PC-9 (cell line): Measurements from ENCODE around the gene COG5. TPM values are rescaled to one million over a fixed set of nuclear protein-coding genes. Genes with fewer than 3 reads are reported as not detected.

Experiments used
- BruUV-seq: library from RNA; stranded (reverse); fragments of 400-500 nt; replicated peaks from 2 replicates; lab custom pipeline; 2021; lab: Mats Ljungman, UMichigan
- CTCF ChIA-PET: fragments of 300-600 bp; sonication (Branson Sonifier 250); formaldehyde crosslinking; loops from one replicate; lab custom pipeline; 2022; ENCODE audit warnings: antibody characterized with exemption; lab: Charles Lee
- POLR2A ChIA-PET: fragments of 300-600 bp; sonication (Branson Sonifier 250); formaldehyde crosslinking; loops from one replicate; lab custom pipeline; 2022; ENCODE audit warnings: antibody characterized with exemption; ENCODE audit not compliant: unreplicated experiment; lab: Charles Lee
- DNase-seq, 2 experiments: peaks; one replicate each; pipeline versions ENCODE4 v3.0.0 to v3.0.0-alpha.2; 2015 to 2022; ENCODE audit warnings: mixed read lengths in 1 of 2
- H2AFZ ChIP-seq: fragments of 200-600 bp; sonication (generic); 2 replicates; pipeline ENCODE4 v1.8.1; 2017; ENCODE audit warnings: antibody characterized with exemption
- H3F3A ChIP-seq: fragments of 200-600 bp; sonication (generic); 2 replicates; pipeline ENCODE4 v1.8.1; 2017; ENCODE audit warnings: antibody characterized with exemption, mild to moderate bottlenecking, low read depth; ENCODE audit not compliant: insufficient read depth
- H3K27ac ChIP-seq: fragments of 200-600 bp; sonication (generic); 2 replicates; pipeline ENCODE4 v1.6.1; 2016; ENCODE audit warnings: mixed run types
- H3K27me3 ChIP-seq: fragments of 200-600 bp; sonication (generic); 2 replicates; pipeline ENCODE4 v1.6.1; 2016; ENCODE audit warnings: low read depth, mixed run types; ENCODE audit not compliant: insufficient read depth
- H3K36me3 ChIP-seq: fragments of 200-600 bp; sonication (generic); 2 replicates; pipeline ENCODE4 v1.6.1; 2016; ENCODE audit warnings: low read depth, mixed run types
- H3K4me1 ChIP-seq: fragments of 200-600 bp; sonication (generic); replicated peaks from 2 replicates; pipeline ENCODE4 v1.6.1; 2016; ENCODE audit warnings: mixed run types; ENCODE audit not compliant: insufficient read depth
- H3K4me2 ChIP-seq: fragments of 200-600 bp; sonication (generic); 2 replicates; pipeline ENCODE4 v1.6.1; 2017; ENCODE audit warnings: mixed run types
- H3K4me3 ChIP-seq: fragments of 200-600 bp; sonication (generic); 2 replicates; pipeline ENCODE4 v1.6.1; 2016; ENCODE audit warnings: mixed run types
- H3K79me2 ChIP-seq: fragments of 200-600 bp; sonication (generic); 2 replicates; pipeline ENCODE4 v1.6.1; 2017; ENCODE audit warnings: low read depth, mixed run types
- H3K9me2 ChIP-seq: fragments of 200-600 bp; sonication (generic); 2 replicates; pipeline ENCODE4 v1.8.1; 2017; ENCODE audit warnings: mild to moderate bottlenecking; ENCODE audit not compliant: insufficient read depth
- H3K9me3 ChIP-seq: fragments of 200-600 bp; sonication (generic); 2 replicates; pipeline ENCODE4 v1.8.1; 2016; ENCODE audit warnings: low read depth; ENCODE audit not compliant: insufficient read depth
- H4K20me1 ChIP-seq: fragments of 200-600 bp; sonication (generic); 2 replicates; pipeline ENCODE4 v1.8.1; 2017; ENCODE audit not compliant: insufficient read depth
- EZH2 ChIP-seq: fragments of 200-600 bp; sonication (generic); IDR thresholded peaks from 2 replicates; pipeline ENCODE4 v1.8.0; 2017; ENCODE audit warnings: antibody characterized with exemption, low read depth
- intact Hi-C: fragments of 100-400 bp; cut with micrococcal nuclease; formaldehyde crosslinking; loops from one replicate; pipeline ENCODE4 v1.10.0; 2022; ENCODE audit not compliant: unreplicated experiment
- total RNA-seq: library from RNA; stranded (reverse); gene quantifications from 2 replicates; pipeline ENCODE4 v1.2.3, GENCODE V29; 2021
- TF ChIP-seq, protein P1 (sequence below): fragments of 200-600 bp; sonication (generic); conservative IDR thresholded peaks from 2 replicates; pipeline ENCODE4 v1.6.1; 2017; ENCODE audit warnings: mixed run types, antibody characterized with exemption, mild to moderate bottlenecking, moderate library complexity

COG5 gene
- total RNA-seq, 1 experiment from 2014 or later: 43.5 TPM

DNA sequence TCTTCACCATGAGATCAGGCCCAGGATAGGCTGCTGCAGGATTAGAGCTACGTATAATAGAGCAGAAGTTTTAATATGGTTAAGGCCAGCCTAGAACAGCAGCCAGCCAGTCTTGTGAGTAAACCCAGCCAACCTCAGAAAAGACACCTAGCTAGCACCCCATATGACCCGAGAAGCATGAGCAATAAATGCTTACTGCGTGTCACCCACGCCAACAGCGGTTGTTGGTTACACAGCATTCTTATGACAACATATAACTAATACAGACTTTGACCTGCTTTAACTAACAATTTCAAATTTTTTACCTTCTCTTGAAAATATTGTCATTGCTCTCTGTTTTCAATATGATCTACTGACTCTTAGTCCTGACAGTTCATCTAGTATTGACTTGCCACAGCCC is 289.2 kb downstream of the COG5 start:
- intact Hi-C loops: no loop called here
- no peak for DNase-seq
- Histone ChIP-seq H3K9me3 (no peaks in the 10 kb centered on the region), H2AFZ (no peak overlapping the region), H3K79me2 (no peaks in the 10 kb centered on the region), H4K20me1 (no peaks in the 10 kb centered on the region), H3K27me3 (no peaks in the 10 kb centered on the region), H3F3A (no peaks in the 10 kb centered on the region; the same call in 1 of the 2 replicates), H3K9me2 (no peaks in the 10 kb centered on the region), H3K4me2 (no peak overlapping the region), H3K4me3 (no peak overlapping the region), H3K4me1 (no peaks in the 10 kb centered on the region), H3K27ac (no peak overlapping the region), H3K36me3 (no peaks in the 10 kb centered on the region)
- no peak for TF ChIP-seq EZH2
- TF ChIP-seq, protein P1, sequence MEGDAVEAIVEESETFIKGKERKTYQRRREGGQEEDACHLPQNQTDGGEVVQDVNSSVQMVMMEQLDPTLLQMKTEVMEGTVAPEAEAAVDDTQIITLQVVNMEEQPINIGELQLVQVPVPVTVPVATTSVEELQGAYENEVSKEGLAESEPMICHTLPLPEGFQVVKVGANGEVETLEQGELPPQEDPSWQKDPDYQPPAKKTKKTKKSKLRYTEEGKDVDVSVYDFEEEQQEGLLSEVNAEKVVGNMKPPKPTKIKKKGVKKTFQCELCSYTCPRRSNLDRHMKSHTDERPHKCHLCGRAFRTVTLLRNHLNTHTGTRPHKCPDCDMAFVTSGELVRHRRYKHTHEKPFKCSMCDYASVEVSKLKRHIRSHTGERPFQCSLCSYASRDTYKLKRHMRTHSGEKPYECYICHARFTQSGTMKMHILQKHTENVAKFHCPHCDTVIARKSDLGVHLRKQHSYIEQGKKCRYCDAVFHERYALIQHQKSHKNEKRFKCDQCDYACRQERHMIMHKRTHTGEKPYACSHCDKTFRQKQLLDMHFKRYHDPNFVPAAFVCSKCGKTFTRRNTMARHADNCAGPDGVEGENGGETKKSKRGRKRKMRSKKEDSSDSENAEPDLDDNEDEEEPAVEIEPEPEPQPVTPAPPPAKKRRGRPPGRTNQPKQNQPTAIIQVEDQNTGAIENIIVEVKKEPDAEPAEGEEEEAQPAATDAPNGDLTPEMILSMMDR: no peak
- ChIA-PET POLR2A (no interaction called here), CTCF (interaction anchor here (0.5 kb wide), 1 partner anchor 13 kb away, joined by 11 read pairs; no protein-coding TSS in a partner anchor)
- no TSS peak for BruUV-seq

GRCh38 chr7:107269790-107270189 is 293.9 kb downstream of the COG5 start:
- no TSS peak for BruUV-seq
- ChIA-PET CTCF (no interaction called here), POLR2A (no interaction called here)

DNA sequence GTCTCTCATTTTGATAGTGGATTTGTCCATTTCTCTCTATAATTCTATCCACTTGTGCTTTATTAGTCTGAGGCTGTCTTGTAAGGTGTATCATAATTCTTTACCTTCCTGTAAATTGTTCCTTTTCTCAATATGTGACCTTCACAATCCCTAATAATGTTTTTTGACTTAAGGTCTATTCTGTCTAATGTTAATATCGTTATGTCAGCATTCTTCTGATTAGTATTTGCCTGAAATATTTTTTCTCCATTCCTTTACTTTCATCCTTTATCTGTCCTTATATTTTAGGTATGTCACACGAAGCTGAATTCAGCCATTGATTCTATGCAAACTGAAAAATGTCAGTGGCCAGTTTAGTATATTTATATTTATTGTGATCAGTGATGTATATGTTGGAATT is 295.1 kb downstream of the COG5 start:
- no peak overlapping the region for H3K4me2 ChIP-seq
- intact Hi-C loops: no loop called here
- H3K4me3 ChIP-seq: no peak overlapping the region
- H3F3A ChIP-seq: no peaks in the 10 kb centered on the region
- H3K9me2 ChIP-seq: no peaks in the 10 kb centered on the region
- no peaks in the 10 kb centered on the region; the same call in 1 of the 2 replicates for H4K20me1 ChIP-seq
- BruUV-seq: no TSS peak
- no peaks in the 10 kb centered on the region for H3K36me3 ChIP-seq
- H2AFZ ChIP-seq: no peak overlapping the region
- ChIA-PET CTCF (no interaction called here), POLR2A (no interaction called here)
- H3K79me2 ChIP-seq: no peaks in the 10 kb centered on the region
- H3K4me1 ChIP-seq: no peaks in the 10 kb centered on the region
- no peaks in the 10 kb centered on the region for H3K27me3 ChIP-seq
- H3K27ac ChIP-seq: no peak overlapping the region
- TF ChIP-seq, protein P1: no peak
- no peak for TF ChIP-seq EZH2
- no peaks in the 10 kb centered on the region for H3K9me3 ChIP-seq
- DNase-seq: no peak

More at GRCh38 chr7:107269790-107270189, 293.9 kb downstream of the COG5 start:
- no peak overlapping the region for H3K4me3 ChIP-seq
- no peaks in the 10 kb centered on the region for H3K4me1 ChIP-seq
- H2AFZ ChIP-seq: no peak overlapping the region
- no peak for DNase-seq
- H3K27me3 ChIP-seq: no peaks in the 10 kb centered on the region
- TF ChIP-seq, protein P1: no peak
- no peak for TF ChIP-seq EZH2
- intact Hi-C loops: no loop called here
- H3K9me3 ChIP-seq: no peaks in the 10 kb centered on the region
- H3K79me2 ChIP-seq: no peaks in the 10 kb centered on the region
- H4K20me1 ChIP-seq: no peaks in the 10 kb centered on the region; the same call in 1 of the 2 replicates
- H3K27ac ChIP-seq: no peak overlapping the region
- H3K4me2 ChIP-seq: no peak overlapping the region
- H3K9me2 ChIP-seq: no peaks in the 10 kb centered on the region
- H3F3A ChIP-seq: no peaks in the 10 kb centered on the region
- no peaks in the 10 kb centered on the region for H3K36me3 ChIP-seq
